ENCODE results near the gene MLXIP. TPM values are rescaled to one million over a fixed set of nuclear protein-coding genes. Genes with fewer than 3 reads are reported as not detected.
A peak's percentile ranks its signal among the peaks of the same experiment; 100 is the strongest.

The MLXIP gene
- total and polyA plus RNA-seq, 2 donors from 2014 or later = 10.9 to 67.6 TPM

DNA sequence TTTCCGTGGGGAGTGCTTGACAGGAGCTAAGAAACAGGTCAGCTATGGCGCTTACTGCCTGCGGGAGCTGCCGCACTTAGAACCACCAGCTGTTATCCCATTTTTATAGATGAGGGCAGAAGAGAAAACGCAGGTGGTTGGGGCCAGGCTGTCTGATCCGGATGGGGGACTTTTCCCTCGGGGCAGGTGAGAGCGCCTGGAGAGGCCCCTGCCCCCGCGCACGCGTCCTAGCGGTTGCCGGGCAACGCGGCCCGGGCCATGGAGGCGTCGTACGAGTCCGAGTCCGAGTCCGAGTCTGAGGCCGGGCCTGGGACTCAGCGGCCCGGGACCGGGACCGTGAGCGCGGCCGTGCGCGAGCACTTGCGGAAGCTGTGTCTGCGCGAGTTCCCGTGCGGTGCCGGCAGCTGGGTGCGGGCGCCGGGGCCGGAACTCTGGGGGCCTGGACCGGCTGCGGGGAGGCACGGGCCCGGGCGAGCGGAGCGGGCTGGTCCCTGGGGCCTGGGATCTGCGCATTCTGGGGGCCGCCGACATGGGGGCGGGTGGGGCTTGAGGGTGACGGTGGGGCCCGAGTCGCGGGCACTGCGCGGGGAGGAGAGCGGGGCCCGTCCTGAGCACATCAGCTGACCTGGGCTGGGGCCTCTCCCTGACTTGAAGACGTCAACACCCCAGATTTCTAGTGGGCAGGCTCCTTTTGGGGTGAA, 104.5 kb downstream of the MLXIP start, which contains the start of gene LRRC43:
Gene LRRC43, plus strand, starts transcription at position 237 of the 701 bp plus-strand sequence. Its CDS starts 22 bp downstream, at position 259.
- Histone ChIP-seq H3K27ac (ENCODE audit: low read depth in 2 of 2, low read length in 2 of 2) (no peak within 1 kb of the TSS), H3K9me3 (ENCODE audit: control insufficient read depth in 2 of 3, insufficient read depth in 1 of 3, low read length in 3 of 3) (no peaks in the 10 kb centered on the region), H3K36me3 (ENCODE audit: control insufficient read depth in 2 of 3, insufficient read depth in 3 of 3, low read length in 3 of 3) (no peaks in the 10 kb centered on the region), H3K9ac (ENCODE audit: low read length in 3 of 3) (peak within 1 kb of the TSS in 1 of 3 donors; percentile 67), H3K27me3 (ENCODE audit: control insufficient read depth, insufficient read depth, low read length) (no peaks in the 10 kb centered on the region), H3K4me1 (ENCODE audit: control insufficient read depth in 2 of 3, insufficient read depth in 2 of 3, low read depth in 1 of 3, low read length in 3 of 3) (no peaks in the 10 kb centered on the region), H3K4me3 (ENCODE audit: low read length in 3 of 3) (peak within 1 kb of the TSS; percentile 44 to 66 (median 64))
- intact Hi-C loops (cut with DNase I) = no loop called here
- FAIRE-seq (no peak), DNase-seq (peak; percentile 78 to 89 (median 85))
- no peak for TF ChIP-seq CTCF (IDR thresholded peaks at IDR 0.05; ENCODE audit: borderline replicate concordance, extremely low read depth, insufficient read depth)

- no peak overlapping the region for H3K27ac ChIP-seq (ENCODE audit: low read depth in 2 of 2, low read length in 2 of 2)
- no peaks in the 10 kb centered on the region for H3K9me3 ChIP-seq (ENCODE audit: control insufficient read depth in 2 of 3, insufficient read depth in 1 of 3, low read length in 3 of 3)
- FAIRE-seq = no peak
- DNase-seq = no peak
- H3K36me3 ChIP-seq (ENCODE audit: control insufficient read depth in 2 of 3, insufficient read depth in 3 of 3, low read length in 3 of 3) = no peaks in the 10 kb centered on the region
- TF ChIP-seq CTCF (IDR thresholded peaks at IDR 0.05; ENCODE audit: borderline replicate concordance, extremely low read depth, insufficient read depth) = no peak
- intact Hi-C loops (cut with DNase I) = no loop called here
- H3K27me3 ChIP-seq (ENCODE audit: control insufficient read depth, insufficient read depth, low read length) = no peaks in the 10 kb centered on the region
- H3K4me1 ChIP-seq (ENCODE audit: control insufficient read depth in 2 of 3, insufficient read depth in 2 of 3, low read depth in 1 of 3, low read length in 3 of 3) = no peaks in the 10 kb centered on the region
- H3K9ac ChIP-seq (ENCODE audit: low read length in 3 of 3) = no peak overlapping the region
- peak overlapping the region in 2 of 3 donors; percentile 24 to 66 for H3K4me3 ChIP-seq (ENCODE audit: low read length in 3 of 3)
Observed at GRCh38 chr12:122183588-122183940, 105.0 kb downstream of the MLXIP start.

DNA sequence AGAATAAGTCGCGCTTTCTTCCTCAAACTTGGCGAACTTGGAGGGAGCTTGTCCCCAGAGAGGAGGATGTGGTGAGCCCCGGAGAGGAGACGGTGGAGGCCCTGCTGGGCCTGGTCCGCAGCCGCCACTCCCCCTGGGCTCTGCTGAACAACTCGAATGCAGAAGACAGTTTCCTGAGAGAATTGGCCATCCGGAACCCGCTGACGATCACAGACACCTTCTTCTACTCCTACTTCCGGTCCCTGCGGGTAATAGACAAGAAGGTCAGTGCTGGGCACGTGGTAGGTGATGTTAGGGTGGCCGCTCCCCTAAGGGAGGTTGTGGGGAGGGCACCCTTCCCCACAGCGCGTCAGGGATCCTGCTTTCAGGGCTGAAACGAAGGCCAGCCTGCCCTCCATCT, 106.0 kb downstream of the MLXIP start:
- H3K27ac ChIP-seq (ENCODE audit: low read depth in 2 of 2, low read length in 2 of 2) = no peak overlapping the region
- H3K9ac ChIP-seq (ENCODE audit: low read length in 3 of 3) = no peak overlapping the region
- no peaks in the 10 kb centered on the region for H3K9me3 ChIP-seq (ENCODE audit: control insufficient read depth in 2 of 3, insufficient read depth in 1 of 3, low read length in 3 of 3)
- no peak overlapping the region for H3K4me3 ChIP-seq (ENCODE audit: low read length in 3 of 3)
- H3K4me1 ChIP-seq (ENCODE audit: control insufficient read depth in 2 of 3, insufficient read depth in 2 of 3, low read depth in 1 of 3, low read length in 3 of 3) = no peaks in the 10 kb centered on the region
- DNase-seq (no peak), FAIRE-seq (no peak)
- intact Hi-C loops (cut with DNase I) = no loop called here
- no peak for TF ChIP-seq CTCF (IDR thresholded peaks at IDR 0.05; ENCODE audit: borderline replicate concordance, extremely low read depth, insufficient read depth)
- no peaks in the 10 kb centered on the region for H3K27me3 ChIP-seq (ENCODE audit: control insufficient read depth, insufficient read depth, low read length)
- no peaks in the 10 kb centered on the region for H3K36me3 ChIP-seq (ENCODE audit: control insufficient read depth in 2 of 3, insufficient read depth in 3 of 3, low read length in 3 of 3)
